ENCODE results near the gene TRIM44. TPM values are rescaled to one million over a fixed set of nuclear protein-coding genes. Genes with fewer than 3 reads are reported as not detected.

TRIM44 gene
- total RNA-seq: 6.1 TPM

- DNase-seq (ENCODE audit: low spot score in 2 of 2): peak; percentile 26 to 92
- Histone ChIP-seq H3K4me3 (peak within 1 kb of the TSS; percentile 81 to 93), H3K4me1 (peaks cover 0 to 9% of the 10 kb centered on the region in 2 donors), H3K27me3 (no peaks in the 10 kb centered on the region), H3K36me3 (no peaks in the 10 kb centered on the region), H3K9me3 (peaks cover 9 to 21% of the 10 kb centered on the region in 2 donors), H3K27ac (peak within 1 kb of the TSS; percentile 94 to 97)
- intact Hi-C loops (cut with DNase I): loop anchor here (2.0 to 10.0 kb wide), 2 partner anchors 44 to 558 kb away; partner anchors contain the start of gene FJX1
- no peak for TF ChIP-seq CTCF (IDR thresholded peaks at IDR 0.05)
Observed at GRCh38 chr11:35662649-35663407, at the start of gene TRIM44. Gene TRIM44, plus strand, starts transcription at chr11:35662775. Its CDS starts 337 bp downstream, at chr11:35663112.

- no peak overlapping the region for H3K4me3 ChIP-seq
- no peak for TF ChIP-seq CTCF (IDR thresholded peaks at IDR 0.05)
- DNase-seq (ENCODE audit: low spot score in 2 of 2): no peak
- H3K27me3 ChIP-seq: no peaks in the 10 kb centered on the region
- peaks cover 3 to 13% of the 10 kb centered on the region in 2 donors for H3K4me1 ChIP-seq
- H3K36me3 ChIP-seq: no peaks in the 10 kb centered on the region
- H3K9me3 ChIP-seq: no peaks in the 10 kb centered on the region
- no peak overlapping the region for H3K27ac ChIP-seq
- intact Hi-C loops (cut with DNase I): loop anchor here (5.0 to 10.0 kb wide), 4 partner anchors 207 to 877 kb away; partner anchors contain the start of genes COMMD9 and LDLRAD3
Observed at GRCh38 chr11:35614939-35615569, 47.5 kb upstream of the TRIM44 start.

- TF ChIP-seq CTCF (IDR thresholded peaks at IDR 0.05): peak; percentile 60 to 79 (median 74)
- Histone ChIP-seq H3K36me3 (no peaks in the 10 kb centered on the region), H3K27me3 (no peaks in the 10 kb centered on the region), H3K9me3 (no peaks in the 10 kb centered on the region), H3K27ac (no peak overlapping the region), H3K4me3 (no peak overlapping the region), H3K4me1 (peaks cover 3 to 16% of the 10 kb centered on the region in 2 donors)
- DNase-seq (ENCODE audit: low spot score in 2 of 2): no peak
- intact Hi-C loops (cut with DNase I): loop anchor here (1.0 to 10.0 kb wide), 6 partner anchors 206 to 876 kb away; partner anchors contain the start of genes COMMD9 and LDLRAD3
Observed at GRCh38 chr11:35615921-35616900, 46.4 kb upstream of the TRIM44 start.

- H3K36me3 ChIP-seq: no peaks in the 10 kb centered on the region
- DNase-seq (ENCODE audit: low spot score in 2 of 2): no peak
- no peak overlapping the region for H3K27ac ChIP-seq
- no peak for TF ChIP-seq CTCF (IDR thresholded peaks at IDR 0.05)
- intact Hi-C loops (cut with DNase I): loop anchor here (2.0 to 10.0 kb wide), 5 partner anchors 205 to 875 kb away; partner anchors contain the start of genes COMMD9 and LDLRAD3
- peak overlapping the region; percentile 68 to 74 for H3K4me3 ChIP-seq
- H3K27me3 ChIP-seq: peaks cover 1% of the 10 kb centered on the region
- H3K4me1 ChIP-seq: peaks cover 3 to 16% of the 10 kb centered on the region in 2 donors
- H3K9me3 ChIP-seq: no peaks in the 10 kb centered on the region
Observed at GRCh38 chr11:35617316-35617686, 45.3 kb upstream of the TRIM44 start.
